DOHH2 (cell line): Measurements from ENCODE around the gene CDC37.

Experiments
- H3F3A ChIP-seq: fragments of 200-600 bp; sonication (generic), shearing (Covaris generic); 2 replicates; pipeline ENCODE4 v1.6.0; 2016; ENCODE audit warnings: antibody characterized with exemption, mild to moderate bottlenecking; ENCODE audit not compliant: control insufficient read depth, insufficient read depth
- H3K27ac ChIP-seq: fragments of 200-600 bp; sonication (generic); 2 replicates; pipeline ENCODE4 v1.5.1; 2014; ENCODE audit warnings: low read depth, mild to moderate bottlenecking, low read length, moderate library complexity
- H3K27me3 ChIP-seq: fragments of 200-600 bp; sonication (generic); 2 replicates; pipeline ENCODE4 v1.6.1; 2014; ENCODE audit warnings: mild to moderate bottlenecking, low read length, mixed read lengths; ENCODE audit not compliant: control insufficient read depth
- H3K36me3 ChIP-seq: fragments of 200-600 bp; sonication (generic); 2 replicates; pipeline ENCODE4 v1.6.1; 2014; ENCODE audit warnings: mild to moderate bottlenecking, low read length, moderate library complexity, mixed read lengths; ENCODE audit not compliant: control insufficient read depth
- H3K4me1 ChIP-seq: fragments of 200-600 bp; sonication (generic); 2 replicates; pipeline ENCODE4 v1.6.1; 2014; ENCODE audit warnings: mild to moderate bottlenecking, low read length, mixed read lengths; ENCODE audit not compliant: control insufficient read depth
- H3K4me2 ChIP-seq: fragments of 200-600 bp; sonication (generic); 2 replicates; pipeline ENCODE4 v1.6.0; 2014; ENCODE audit warnings: mild to moderate bottlenecking, low read length, moderate library complexity
- H3K4me3 ChIP-seq: fragments of 200-600 bp; sonication (generic); 2 replicates; pipeline ENCODE4 v1.5.1; 2014; ENCODE audit warnings: mild to moderate bottlenecking, low read length, mixed read lengths
- H3K79me2 ChIP-seq: fragments of 200-600 bp; sonication (generic); 2 replicates; pipeline ENCODE4 v1.6.1; 2014; ENCODE audit warnings: mild to moderate bottlenecking, low read length, mixed read lengths; ENCODE audit not compliant: control insufficient read depth
- H3K9me2 ChIP-seq: fragments of 200-600 bp; sonication (generic); replicated peaks from 2 replicates; pipeline ENCODE4 v1.6.1; 2014; ENCODE audit warnings: mild to moderate bottlenecking, low read length, mixed read lengths; ENCODE audit not compliant: control insufficient read depth
- H3K9me3 ChIP-seq: fragments of 200-600 bp; sonication (generic); 2 replicates; pipeline ENCODE4 v1.6.1; 2014; ENCODE audit warnings: antibody characterized with exemption, low read length, mixed read lengths; ENCODE audit not compliant: control insufficient read depth, insufficient read depth
- H4K20me1 ChIP-seq: fragments of 200-600 bp; sonication (generic); 2 replicates; pipeline ENCODE4 v1.6.0; 2014; ENCODE audit warnings: low read depth, mild to moderate bottlenecking, antibody characterized with exemption, low read length, moderate library complexity; ENCODE audit not compliant: control insufficient read depth, insufficient read depth
- CTCF ChIP-seq: fragments of 200-600 bp; sonication (generic); IDR thresholded peaks from one replicate; pipeline ENCODE4 v1.5.1; 2014; ENCODE audit warnings: antibody characterized with exemption, mild to moderate bottlenecking, low read depth, low read length; ENCODE audit not compliant: poor library complexity, severe bottlenecking
- EZH2phosphoT487 ChIP-seq: fragments of 200-600 bp; sonication (generic); IDR thresholded peaks from 2 replicates; pipeline ENCODE4 v1.6.1; 2017; ENCODE audit warnings: borderline replicate concordance, mild to moderate bottlenecking, antibody characterized with exemption, low read length, moderate library complexity, mixed read lengths

The CDC37 gene

GRCh38 chr19:10352764-10353671 is 50.3 kb downstream of the CDC37 start:
- Histone ChIP-seq H3K4me3 (no peak overlapping the region), H3K9me3 (no peaks in the 10 kb centered on the region), H4K20me1 (no peaks in the 10 kb centered on the region), H3K4me2 (no peak overlapping the region), H3K36me3 (peaks cover 59% of the 10 kb centered on the region), H3K4me1 (no peaks in the 10 kb centered on the region), H3K9me2 (no peaks in the 10 kb centered on the region), H3K27me3 (no peaks in the 10 kb centered on the region), H3K79me2 (no peaks in the 10 kb centered on the region), H3K27ac (no peak overlapping the region), H3F3A (no peaks in the 10 kb centered on the region)
- TF ChIP-seq CTCF = no peak
- TF ChIP-seq EZH2phosphoT487 = no peak

- H4K20me1 ChIP-seq = no peaks in the 10 kb centered on the region
- no peak overlapping the region for H3K27ac ChIP-seq
- H3K9me3 ChIP-seq = no peaks in the 10 kb centered on the region
- no peaks in the 10 kb centered on the region for H3K9me2 ChIP-seq
- H3K4me3 ChIP-seq = no peak overlapping the region
- H3K36me3 ChIP-seq = peaks cover 13% of the 10 kb centered on the region
- peaks cover 3% of the 10 kb centered on the region; the same call in 1 of the 2 replicates for H3K4me1 ChIP-seq
- H3K79me2 ChIP-seq = no peaks in the 10 kb centered on the region
- H3K27me3 ChIP-seq = no peaks in the 10 kb centered on the region
- H3F3A ChIP-seq = no peaks in the 10 kb centered on the region
- TF ChIP-seq EZH2phosphoT487 = no peak
- TF ChIP-seq CTCF = no peak
- H3K4me2 ChIP-seq = no peak overlapping the region
These were observed 56.8 kb downstream of the CDC37 start for GRCh38 chr19:10346509-10346908.

- Histone ChIP-seq H3K27ac (no peak overlapping the region), H3K9me2 (no peaks in the 10 kb centered on the region), H3K79me2 (no peaks in the 10 kb centered on the region), H3K4me1 (peaks cover 8% of the 10 kb centered on the region), H3F3A (no peaks in the 10 kb centered on the region), H3K4me3 (no peak overlapping the region), H3K4me2 (no peak overlapping the region), H3K9me3 (no peaks in the 10 kb centered on the region), H3K36me3 (0 out of 2 replicates have a peak, but pooled peaks cover 1% of the 10 kb centered on the region), H3K27me3 (no peaks in the 10 kb centered on the region), H4K20me1 (no peaks in the 10 kb centered on the region)
- TF ChIP-seq CTCF = no peak
- no peak for TF ChIP-seq EZH2phosphoT487
These were observed 58.6 kb downstream of the CDC37 start for GRCh38 chr19:10344780-10345179.
